ENCODE results near the gene AMOT.

The AMOT gene

DNA sequence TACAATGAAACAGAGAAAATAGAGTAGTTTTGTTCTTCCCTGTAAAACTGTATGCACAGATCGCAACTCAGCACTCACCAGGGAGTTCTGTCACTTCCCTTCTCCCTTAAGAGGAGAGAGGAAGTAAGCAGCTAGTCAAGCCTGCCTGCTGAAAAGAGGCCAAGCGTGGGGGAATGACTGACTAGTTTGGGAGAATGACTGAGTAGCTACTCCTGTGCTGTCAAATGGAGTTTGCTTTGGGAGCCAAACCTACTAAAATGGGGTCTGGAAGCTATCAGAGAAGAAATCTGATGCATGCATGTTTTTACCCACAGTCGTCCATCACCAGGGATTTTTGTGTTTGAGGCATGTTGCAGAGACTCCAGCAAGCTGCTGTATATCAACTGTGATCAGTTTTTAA is 106.3 kb downstream of the AMOT start:
- no peak for DNase-seq

DNA sequence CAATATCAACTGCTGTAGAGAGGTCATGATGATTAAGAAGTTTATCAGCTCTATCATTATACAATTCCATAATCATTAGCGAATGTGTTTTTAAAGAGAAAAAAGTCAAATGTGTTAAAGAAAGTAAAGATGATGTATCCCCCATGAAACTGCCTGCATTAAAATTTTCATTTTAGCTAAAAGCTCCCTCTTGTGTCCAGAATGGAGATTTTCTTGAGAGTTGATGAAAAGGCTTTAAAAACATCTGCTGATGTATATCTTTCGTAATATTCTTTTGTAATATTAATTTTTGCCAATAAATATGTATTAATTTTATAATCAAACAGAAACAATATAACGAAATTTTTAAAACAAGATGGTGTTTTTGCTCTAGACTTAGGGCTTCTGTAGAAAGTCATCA is 108.8 kb downstream of the AMOT start:
- DNase-seq, result peak in 1 of 2 experiments; percentile 0
